Measurements from ENCODE around the gene NDUFA11. TPM values are rescaled to one million over a fixed set of nuclear protein-coding genes. Genes with fewer than 3 reads are reported as not detected.

Gene NDUFA11
- total RNA-seq, 1 donor from 2014 or later: 116 TPM

DNA sequence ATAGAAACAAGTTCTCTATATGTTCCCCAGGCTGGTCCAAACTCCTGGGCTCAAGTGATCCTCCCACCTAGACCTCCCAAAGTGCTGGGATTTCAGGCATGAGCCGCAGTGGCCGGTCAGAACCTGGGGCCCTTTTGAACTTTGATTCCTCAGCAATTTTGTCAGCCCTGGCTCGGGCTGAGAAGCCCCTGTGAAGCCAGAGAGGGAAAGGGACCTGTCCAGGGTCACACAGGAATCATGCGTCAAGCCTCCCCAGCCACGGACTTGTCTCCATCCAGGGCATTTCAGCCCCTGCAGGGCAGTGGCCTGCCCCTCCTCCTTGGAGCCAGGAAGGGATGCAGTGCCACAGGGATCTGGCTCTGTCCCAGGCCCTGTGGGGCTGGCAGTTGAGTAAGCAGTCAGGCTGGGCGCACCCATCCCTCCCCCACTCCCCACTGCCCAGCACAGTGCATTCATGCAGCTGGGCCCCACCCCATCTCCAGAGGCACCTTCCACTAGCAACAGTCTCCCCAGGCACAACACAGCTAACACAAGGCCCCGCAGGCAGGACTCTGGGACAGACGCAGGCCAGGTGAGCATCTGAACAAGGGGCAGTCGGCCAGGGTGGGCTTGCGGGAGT lies 10.3 kb upstream of the NDUFA11 start, which contains the start of gene CAPS:
Gene CAPS (plus strand): TSS at position 516 of the 619 bp plus-strand sequence. CDS start 153 bp downstream, outside the sequence.
- DNase-seq (ENCODE audit: low read depth): peak; percentile 64
- FAIRE-seq: no peak
- peaks cover 16% of the 10 kb centered on the region for H3K36me3 ChIP-seq (ENCODE audit: control insufficient read depth, insufficient read depth, low read length)
- no peaks in the 10 kb centered on the region for H3K27me3 ChIP-seq (ENCODE audit: control insufficient read depth, insufficient read depth, low read length)
- TF ChIP-seq, protein P1, sequence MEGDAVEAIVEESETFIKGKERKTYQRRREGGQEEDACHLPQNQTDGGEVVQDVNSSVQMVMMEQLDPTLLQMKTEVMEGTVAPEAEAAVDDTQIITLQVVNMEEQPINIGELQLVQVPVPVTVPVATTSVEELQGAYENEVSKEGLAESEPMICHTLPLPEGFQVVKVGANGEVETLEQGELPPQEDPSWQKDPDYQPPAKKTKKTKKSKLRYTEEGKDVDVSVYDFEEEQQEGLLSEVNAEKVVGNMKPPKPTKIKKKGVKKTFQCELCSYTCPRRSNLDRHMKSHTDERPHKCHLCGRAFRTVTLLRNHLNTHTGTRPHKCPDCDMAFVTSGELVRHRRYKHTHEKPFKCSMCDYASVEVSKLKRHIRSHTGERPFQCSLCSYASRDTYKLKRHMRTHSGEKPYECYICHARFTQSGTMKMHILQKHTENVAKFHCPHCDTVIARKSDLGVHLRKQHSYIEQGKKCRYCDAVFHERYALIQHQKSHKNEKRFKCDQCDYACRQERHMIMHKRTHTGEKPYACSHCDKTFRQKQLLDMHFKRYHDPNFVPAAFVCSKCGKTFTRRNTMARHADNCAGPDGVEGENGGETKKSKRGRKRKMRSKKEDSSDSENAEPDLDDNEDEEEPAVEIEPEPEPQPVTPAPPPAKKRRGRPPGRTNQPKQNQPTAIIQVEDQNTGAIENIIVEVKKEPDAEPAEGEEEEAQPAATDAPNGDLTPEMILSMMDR (IDR thresholded peaks at IDR 0.05; ENCODE audit: insufficient read depth, low read length, severe bottlenecking): no peak
- H3K4me3 ChIP-seq (ENCODE audit: low read depth, low read length): no peak within 1 kb of the TSS

- Histone ChIP-seq H3K4me3 (ENCODE audit: low read depth, low read length) (no peak overlapping the region), H3K27me3 (ENCODE audit: control insufficient read depth, insufficient read depth, low read length) (no peaks in the 10 kb centered on the region), H3K36me3 (ENCODE audit: control insufficient read depth, insufficient read depth, low read length) (peaks cover 2% of the 10 kb centered on the region)
- DNase-seq (ENCODE audit: low read depth) (no peak), FAIRE-seq (no peak)
- TF ChIP-seq, protein P1 (IDR thresholded peaks at IDR 0.05; ENCODE audit: insufficient read depth, low read length, severe bottlenecking): no peak
These were observed 7.8 kb upstream of the NDUFA11 start for GRCh38 chr19:5911366-5911765.

DNA sequence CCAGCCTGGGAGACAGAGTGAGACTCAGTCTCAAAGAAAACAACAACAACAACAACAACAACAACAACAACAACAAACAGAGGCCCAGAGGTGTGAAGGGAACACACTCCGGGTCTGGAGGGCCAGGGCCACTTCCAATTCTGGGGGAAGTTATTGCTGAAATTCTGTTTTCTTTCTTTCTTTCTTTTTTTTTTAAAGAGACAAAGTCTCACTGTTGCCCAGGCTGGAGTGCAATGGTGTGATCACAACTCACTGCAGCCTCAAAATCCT lies 7.0 kb upstream of the NDUFA11 start:
- TF ChIP-seq, protein P1 (IDR thresholded peaks at IDR 0.05; ENCODE audit: insufficient read depth, low read length, severe bottlenecking): no peak
- no peak overlapping the region for H3K4me3 ChIP-seq (ENCODE audit: low read depth, low read length)
- FAIRE-seq (no peak), DNase-seq (ENCODE audit: low read depth) (no peak)
- H3K27me3 ChIP-seq (ENCODE audit: control insufficient read depth, insufficient read depth, low read length): no peaks in the 10 kb centered on the region
- H3K36me3 ChIP-seq (ENCODE audit: control insufficient read depth, insufficient read depth, low read length): no peaks in the 10 kb centered on the region

DNA sequence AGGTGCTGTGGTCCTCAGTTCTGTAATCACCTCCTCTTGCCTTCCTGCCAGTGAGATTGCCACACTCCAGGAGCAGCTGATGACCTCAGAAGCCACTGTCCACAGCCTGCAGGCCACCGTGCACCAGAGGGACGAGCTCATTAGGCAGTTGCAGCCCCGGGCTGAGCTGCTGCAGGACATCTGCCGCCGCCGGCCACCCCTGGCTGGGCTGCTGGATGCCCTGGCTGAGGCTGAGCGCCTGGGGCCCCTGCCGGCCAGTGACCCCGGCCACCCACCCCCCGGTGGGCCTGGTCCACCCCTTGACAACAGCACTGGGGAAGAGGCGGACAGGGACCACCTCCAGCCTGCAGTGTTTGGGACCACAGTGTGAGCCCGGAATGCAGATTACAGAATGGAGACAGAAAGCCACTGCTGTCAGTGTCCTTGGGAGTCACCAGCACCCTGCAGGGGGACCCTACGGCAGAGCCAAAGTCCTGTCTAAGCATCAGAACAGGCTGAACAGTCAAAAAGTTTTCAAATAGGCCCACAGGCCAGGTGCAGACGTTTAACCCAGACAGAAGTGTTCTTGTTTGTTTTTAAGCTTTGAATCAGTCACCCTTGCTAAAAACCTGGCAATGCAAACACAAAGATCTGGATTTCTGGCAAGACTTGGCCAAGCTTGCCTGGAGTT lies 5.3 kb upstream of the NDUFA11 start:
- no peaks in the 10 kb centered on the region for H3K36me3 ChIP-seq (ENCODE audit: control insufficient read depth, insufficient read depth, low read length)
- DNase-seq (ENCODE audit: low read depth) (no peak), FAIRE-seq (no peak)
- no peaks in the 10 kb centered on the region for H3K27me3 ChIP-seq (ENCODE audit: control insufficient read depth, insufficient read depth, low read length)
- TF ChIP-seq, protein P1 (IDR thresholded peaks at IDR 0.05; ENCODE audit: insufficient read depth, low read length, severe bottlenecking): no peak
- no peak overlapping the region for H3K4me3 ChIP-seq (ENCODE audit: low read depth, low read length)

DNA sequence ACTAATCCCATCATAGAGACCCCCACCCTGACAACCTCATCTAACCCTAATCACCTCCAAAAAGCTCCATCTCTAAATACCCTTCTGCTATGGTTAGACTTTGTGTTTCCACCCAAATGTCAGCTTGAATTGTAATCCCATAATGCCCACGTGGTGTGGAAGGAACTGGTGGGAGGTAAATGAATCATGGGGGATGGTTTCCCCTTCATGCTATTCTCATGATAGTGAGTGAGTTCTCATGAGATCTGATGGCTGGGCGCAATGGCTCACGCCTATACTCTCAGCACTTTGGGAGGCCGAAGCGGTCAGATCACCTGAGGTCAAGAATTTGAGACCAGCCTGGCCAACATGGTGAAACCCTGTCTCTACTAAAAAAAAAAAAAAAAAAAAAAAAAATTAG lies 3.7 kb upstream of the NDUFA11 start:
- TF ChIP-seq, protein P1 (IDR thresholded peaks at IDR 0.05; ENCODE audit: insufficient read depth, low read length, severe bottlenecking): no peak
- Histone ChIP-seq H3K4me3 (ENCODE audit: low read depth, low read length) (no peak overlapping the region), H3K36me3 (ENCODE audit: control insufficient read depth, insufficient read depth, low read length) (no peaks in the 10 kb centered on the region), H3K27me3 (ENCODE audit: control insufficient read depth, insufficient read depth, low read length) (no peaks in the 10 kb centered on the region)
- FAIRE-seq (no peak), DNase-seq (ENCODE audit: low read depth) (no peak)

Measured in bronchial epithelial cell (primary cell).